DMS53 treated with DMSO at 0.1 percent for 48 hours (cell line): ENCODE data around the gene SPATA6.
"Not testable (repeated sequence)": the region's sequence is repeated elsewhere in the genome, so short reads cannot be mapped to it uniquely, and the experiment has no call there.

ENCODE experiments used
- DNase-seq: peaks from one replicate; lab custom pipeline; 2025; ENCODE audit not compliant: unreplicated experiment; lab: John Stamatoyannopoulos, UW

Gene SPATA6

GRCh38 chr1:48466594-48466993 lies 5.4 kb downstream of the SPATA6 start:
- DNase-seq, result no peak

GRCh38 chr1:48462716-48463302 lies 9.2 kb downstream of the SPATA6 start:
- DNase-seq, result peak; percentile 10

- DNase-seq, result peak; percentile 52
Measured at GRCh38 chr1:48450505-48450904, 21.5 kb downstream of the SPATA6 start.

GRCh38 chr1:48448932-48449331 lies 23.1 kb downstream of the SPATA6 start:
- DNase-seq, result no peak

- DNase-seq, result not testable (repeated sequence)
Measured at GRCh38 chr1:48444186-48444585, 27.8 kb downstream of the SPATA6 start.

GRCh38 chr1:48442864-48443619 lies 29.0 kb downstream of the SPATA6 start:
- peak; percentile 57 for DNase-seq

- DNase-seq, result not testable (repeated sequence)
Measured at GRCh38 chr1:48440786-48441185, 31.2 kb downstream of the SPATA6 start.

- DNase-seq, result no peak
Measured at GRCh38 chr1:48439380-48439779, 32.6 kb downstream of the SPATA6 start.

GRCh38 chr1:48437379-48437778 lies 34.6 kb downstream of the SPATA6 start:
- DNase-seq, result not testable (repeated sequence)

GRCh38 chr1:48435312-48436002 lies 36.5 kb downstream of the SPATA6 start:
- not testable (repeated sequence) for DNase-seq

- no peak for DNase-seq
Measured at GRCh38 chr1:48430832-48431231, 41.2 kb downstream of the SPATA6 start.

- DNase-seq, result no peak
Measured at GRCh38 chr1:48422009-48422408, 50.0 kb downstream of the SPATA6 start.

- DNase-seq, result no peak
Measured at GRCh38 chr1:48418742-48419141, 53.3 kb downstream of the SPATA6 start.

GRCh38 chr1:48415050-48415449 lies 57.0 kb downstream of the SPATA6 start:
- DNase-seq, result no peak

- no peak for DNase-seq
Measured at GRCh38 chr1:48414264-48414663, 57.7 kb downstream of the SPATA6 start.

- DNase-seq, result no peak
Measured at GRCh38 chr1:48405940-48406339, 66.1 kb downstream of the SPATA6 start.

GRCh38 chr1:48405400-48405799 lies 66.6 kb downstream of the SPATA6 start:
- DNase-seq, result no peak

GRCh38 chr1:48402599-48402998 lies 69.4 kb downstream of the SPATA6 start:
- DNase-seq, result no peak

GRCh38 chr1:48396208-48396607 lies 75.8 kb downstream of the SPATA6 start:
- DNase-seq, result no peak

- no peak for DNase-seq
Measured at GRCh38 chr1:48391926-48392325, 80.1 kb downstream of the SPATA6 start.

- DNase-seq, result no peak
Measured at GRCh38 chr1:48387409-48387808, 84.6 kb downstream of the SPATA6 start.

- DNase-seq, result no peak
Measured at GRCh38 chr1:48374785-48375184, 97.2 kb downstream of the SPATA6 start.
